HEK293 (cell line): ENCODE data around the gene CSMD2.

Source experiments
- ELK4 ChIP-seq: IDR thresholded peaks from 2 replicates; pipeline ENCODE4 v1.6.1; 2011; ENCODE audit warnings: mild to moderate bottlenecking, low read depth, low read length, borderline replicate concordance
- MEIS1 ChIP-seq: sonication (generic); formaldehyde crosslinking; IDR thresholded peaks from 2 replicates; pipeline ENCODE4 v1.8.1; 2022; ENCODE audit warnings: missing genetic modification reagents, mild to moderate bottlenecking, borderline replicate concordance
- YY1 ChIP-seq: fragments of 450-650 bp; formaldehyde crosslinking; IDR thresholded peaks from 2 replicates; pipeline ENCODE4 v1.5.1; 2018; ENCODE audit warnings: missing biosample characterization, missing genetic modification characterization
- ZNF707 ChIP-seq: fragments of 450-650 bp; formaldehyde crosslinking; IDR thresholded peaks from 2 replicates; pipeline ENCODE4 v1.5.1; 2016; ENCODE audit warnings: missing biosample characterization, missing genetic modification characterization
- ZNF747 ChIP-seq: fragments of 450-650 bp; formaldehyde crosslinking; IDR thresholded peaks from 2 replicates; pipeline ENCODE4 v1.5.1; 2016; ENCODE audit warnings: missing biosample characterization, missing genetic modification characterization
- TF ChIP-seq, protein P1 (sequence below): fragments of 450-650 bp; formaldehyde crosslinking; IDR thresholded peaks from 2 replicates; pipeline ENCODE4 v1.5.1; 2016; ENCODE audit warnings: missing biosample characterization, missing genetic modification characterization

DNA sequence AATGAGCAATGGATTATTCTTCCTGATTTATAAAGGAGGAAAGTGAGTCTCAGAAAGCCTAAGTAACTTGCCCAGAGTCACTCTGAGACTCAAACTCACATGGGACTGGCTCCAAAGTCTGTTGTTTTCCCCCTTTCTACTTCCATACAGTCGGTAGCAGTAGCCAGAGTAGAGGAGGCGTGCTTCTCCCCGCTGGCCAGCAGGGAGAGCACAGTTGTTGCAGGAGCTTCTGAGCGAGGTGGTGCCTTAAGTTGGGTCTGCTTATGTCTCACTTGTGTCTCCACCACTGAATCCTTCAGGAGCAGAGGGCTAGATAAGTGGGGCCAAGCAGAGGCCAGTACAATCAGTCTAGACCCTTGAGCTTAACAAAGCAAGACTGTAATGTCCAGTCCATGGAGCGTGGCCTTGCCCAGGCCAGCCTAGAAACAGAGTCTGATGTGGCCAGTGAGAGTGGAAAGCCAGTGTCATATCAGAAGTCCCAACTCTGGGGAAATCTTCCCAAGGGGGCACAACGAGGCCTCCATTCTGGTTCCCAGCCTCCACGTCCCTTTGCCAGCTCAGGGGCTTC is 510.7 kb downstream of the CSMD2 start:
- no peak for TF ChIP-seq MEIS1 (CRISPR knock-in tag)
- TF ChIP-seq ELK4 = no peak
- TF ChIP-seq, protein P1, sequence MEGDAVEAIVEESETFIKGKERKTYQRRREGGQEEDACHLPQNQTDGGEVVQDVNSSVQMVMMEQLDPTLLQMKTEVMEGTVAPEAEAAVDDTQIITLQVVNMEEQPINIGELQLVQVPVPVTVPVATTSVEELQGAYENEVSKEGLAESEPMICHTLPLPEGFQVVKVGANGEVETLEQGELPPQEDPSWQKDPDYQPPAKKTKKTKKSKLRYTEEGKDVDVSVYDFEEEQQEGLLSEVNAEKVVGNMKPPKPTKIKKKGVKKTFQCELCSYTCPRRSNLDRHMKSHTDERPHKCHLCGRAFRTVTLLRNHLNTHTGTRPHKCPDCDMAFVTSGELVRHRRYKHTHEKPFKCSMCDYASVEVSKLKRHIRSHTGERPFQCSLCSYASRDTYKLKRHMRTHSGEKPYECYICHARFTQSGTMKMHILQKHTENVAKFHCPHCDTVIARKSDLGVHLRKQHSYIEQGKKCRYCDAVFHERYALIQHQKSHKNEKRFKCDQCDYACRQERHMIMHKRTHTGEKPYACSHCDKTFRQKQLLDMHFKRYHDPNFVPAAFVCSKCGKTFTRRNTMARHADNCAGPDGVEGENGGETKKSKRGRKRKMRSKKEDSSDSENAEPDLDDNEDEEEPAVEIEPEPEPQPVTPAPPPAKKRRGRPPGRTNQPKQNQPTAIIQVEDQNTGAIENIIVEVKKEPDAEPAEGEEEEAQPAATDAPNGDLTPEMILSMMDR (tag by site-specific recombination) = peak; percentile 46; the same call in 1 of the 2 replicates
- TF ChIP-seq ZNF747 (tag by site-specific recombination) = no peak
- no peak for TF ChIP-seq ZNF707
- no peak for TF ChIP-seq YY1
